ENCODE results near the gene ITSN2. TPM values are rescaled to one million over a fixed set of nuclear protein-coding genes. Genes with fewer than 3 reads are reported as not detected.

The ITSN2 gene
- total RNA-seq, 1 experiment from 2014 or later: 19.8 TPM

DNA sequence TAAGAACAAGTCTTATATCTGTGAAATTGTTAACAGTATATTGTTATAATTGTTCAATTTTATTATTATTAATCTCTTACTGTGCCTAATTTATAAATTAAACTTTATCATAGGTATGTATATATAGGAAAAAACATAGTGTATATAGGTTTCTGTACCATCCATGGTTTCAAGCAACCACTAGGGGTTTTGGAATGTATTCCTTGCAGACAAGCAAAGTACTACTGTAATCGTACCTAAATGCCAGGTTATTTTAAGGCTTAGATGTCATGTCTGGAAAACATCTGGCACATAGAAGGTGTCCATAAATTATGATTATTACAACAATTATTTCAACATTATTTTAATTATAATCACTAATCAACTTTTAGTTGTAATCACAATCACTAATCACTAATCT is 8.4 kb downstream of the ITSN2 start (continued):
- TF ChIP-seq TEAD1 (CRISPR knock-in tag; IDR thresholded peaks at IDR 0.05) (no peak), ZNF416 (CRISPR knock-in tag; IDR thresholded peaks at IDR 0.05) (no peak), NFYB (CRISPR knock-in tag; conservative IDR thresholded peaks at IDR 0.05; ENCODE audit: low read depth) (no peak)
- TF ChIP-seq, protein P1, sequence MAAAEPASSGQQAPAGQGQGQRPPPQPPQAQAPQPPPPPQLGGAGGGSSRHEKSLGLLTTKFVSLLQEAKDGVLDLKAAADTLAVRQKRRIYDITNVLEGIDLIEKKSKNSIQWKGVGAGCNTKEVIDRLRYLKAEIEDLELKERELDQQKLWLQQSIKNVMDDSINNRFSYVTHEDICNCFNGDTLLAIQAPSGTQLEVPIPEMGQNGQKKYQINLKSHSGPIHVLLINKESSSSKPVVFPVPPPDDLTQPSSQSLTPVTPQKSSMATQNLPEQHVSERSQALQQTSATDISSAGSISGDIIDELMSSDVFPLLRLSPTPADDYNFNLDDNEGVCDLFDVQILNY (CRISPR knock-in tag; IDR thresholded peaks at IDR 0.05): no peak
- TF ChIP-seq, protein P2, sequence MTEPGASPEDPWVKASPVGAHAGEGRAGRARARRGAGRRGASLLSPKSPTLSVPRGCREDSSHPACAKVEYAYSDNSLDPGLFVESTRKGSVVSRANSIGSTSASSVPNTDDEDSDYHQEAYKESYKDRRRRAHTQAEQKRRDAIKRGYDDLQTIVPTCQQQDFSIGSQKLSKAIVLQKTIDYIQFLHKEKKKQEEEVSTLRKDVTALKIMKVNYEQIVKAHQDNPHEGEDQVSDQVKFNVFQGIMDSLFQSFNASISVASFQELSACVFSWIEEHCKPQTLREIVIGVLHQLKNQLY (CRISPR knock-in tag; IDR thresholded peaks at IDR 0.05): no peak

DNA sequence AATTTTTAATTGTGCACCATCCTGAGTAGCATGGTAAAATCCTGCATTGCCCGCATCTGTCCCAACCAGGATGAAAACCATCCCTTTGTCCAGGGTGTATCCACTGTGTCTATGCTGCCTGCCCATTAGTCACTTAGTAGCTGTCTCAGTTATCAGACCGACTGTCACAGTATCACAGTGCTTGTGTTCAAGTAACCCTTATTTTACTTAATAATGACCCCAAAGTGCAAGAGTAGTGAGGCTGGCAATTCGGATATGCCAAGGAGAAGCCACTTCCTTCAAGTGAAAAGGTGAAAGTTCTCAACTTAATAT is 8.8 kb downstream of the ITSN2 start:
- TF ChIP-seq, protein P3, sequence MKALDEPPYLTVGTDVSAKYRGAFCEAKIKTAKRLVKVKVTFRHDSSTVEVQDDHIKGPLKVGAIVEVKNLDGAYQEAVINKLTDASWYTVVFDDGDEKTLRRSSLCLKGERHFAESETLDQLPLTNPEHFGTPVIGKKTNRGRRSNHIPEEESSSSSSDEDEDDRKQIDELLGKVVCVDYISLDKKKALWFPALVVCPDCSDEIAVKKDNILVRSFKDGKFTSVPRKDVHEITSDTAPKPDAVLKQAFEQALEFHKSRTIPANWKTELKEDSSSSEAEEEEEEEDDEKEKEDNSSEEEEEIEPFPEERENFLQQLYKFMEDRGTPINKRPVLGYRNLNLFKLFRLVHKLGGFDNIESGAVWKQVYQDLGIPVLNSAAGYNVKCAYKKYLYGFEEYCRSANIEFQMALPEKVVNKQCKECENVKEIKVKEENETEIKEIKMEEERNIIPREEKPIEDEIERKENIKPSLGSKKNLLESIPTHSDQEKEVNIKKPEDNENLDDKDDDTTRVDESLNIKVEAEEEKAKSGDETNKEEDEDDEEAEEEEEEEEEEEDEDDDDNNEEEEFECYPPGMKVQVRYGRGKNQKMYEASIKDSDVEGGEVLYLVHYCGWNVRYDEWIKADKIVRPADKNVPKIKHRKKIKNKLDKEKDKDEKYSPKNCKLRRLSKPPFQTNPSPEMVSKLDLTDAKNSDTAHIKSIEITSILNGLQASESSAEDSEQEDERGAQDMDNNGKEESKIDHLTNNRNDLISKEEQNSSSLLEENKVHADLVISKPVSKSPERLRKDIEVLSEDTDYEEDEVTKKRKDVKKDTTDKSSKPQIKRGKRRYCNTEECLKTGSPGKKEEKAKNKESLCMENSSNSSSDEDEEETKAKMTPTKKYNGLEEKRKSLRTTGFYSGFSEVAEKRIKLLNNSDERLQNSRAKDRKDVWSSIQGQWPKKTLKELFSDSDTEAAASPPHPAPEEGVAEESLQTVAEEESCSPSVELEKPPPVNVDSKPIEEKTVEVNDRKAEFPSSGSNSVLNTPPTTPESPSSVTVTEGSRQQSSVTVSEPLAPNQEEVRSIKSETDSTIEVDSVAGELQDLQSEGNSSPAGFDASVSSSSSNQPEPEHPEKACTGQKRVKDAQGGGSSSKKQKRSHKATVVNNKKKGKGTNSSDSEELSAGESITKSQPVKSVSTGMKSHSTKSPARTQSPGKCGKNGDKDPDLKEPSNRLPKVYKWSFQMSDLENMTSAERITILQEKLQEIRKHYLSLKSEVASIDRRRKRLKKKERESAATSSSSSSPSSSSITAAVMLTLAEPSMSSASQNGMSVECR (CRISPR knock-in tag; IDR thresholded peaks at IDR 0.05; ENCODE audit: borderline replicate concordance): no peak
- TF ChIP-seq ZNF396 (CRISPR knock-in tag; IDR thresholded peaks at IDR 0.05; ENCODE audit: borderline replicate concordance) (no peak), CBFB (CRISPR knock-in tag; IDR thresholded peaks at IDR 0.05; ENCODE audit: low read depth) (no peak), MXD4 (CRISPR knock-in tag; IDR thresholded peaks at IDR 0.05; ENCODE audit: borderline replicate concordance) (no peak), ELF4 (CRISPR knock-in tag; IDR thresholded peaks at IDR 0.05; ENCODE audit: low read depth) (no peak), IRF2 (CRISPR knock-in tag; IDR thresholded peaks at IDR 0.05; ENCODE audit: borderline replicate concordance, low read depth) (no peak), NR1H2 (CRISPR knock-in tag; IDR thresholded peaks at IDR 0.05) (no peak), NFYB (CRISPR knock-in tag; conservative IDR thresholded peaks at IDR 0.05; ENCODE audit: low read depth) (no peak), NR3C1 (CRISPR knock-in tag; conservative IDR thresholded peaks at IDR 0.05; ENCODE audit: low read depth) (no peak), RELA (CRISPR knock-in tag; IDR thresholded peaks at IDR 0.05; ENCODE audit: borderline replicate concordance) (no peak), RORB (CRISPR knock-in tag; IDR thresholded peaks at IDR 0.05) (no peak)
- TF ChIP-seq, protein P4, sequence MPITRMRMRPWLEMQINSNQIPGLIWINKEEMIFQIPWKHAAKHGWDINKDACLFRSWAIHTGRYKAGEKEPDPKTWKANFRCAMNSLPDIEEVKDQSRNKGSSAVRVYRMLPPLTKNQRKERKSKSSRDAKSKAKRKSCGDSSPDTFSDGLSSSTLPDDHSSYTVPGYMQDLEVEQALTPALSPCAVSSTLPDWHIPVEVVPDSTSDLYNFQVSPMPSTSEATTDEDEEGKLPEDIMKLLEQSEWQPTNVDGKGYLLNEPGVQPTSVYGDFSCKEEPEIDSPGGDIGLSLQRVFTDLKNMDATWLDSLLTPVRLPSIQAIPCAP (CRISPR knock-in tag; IDR thresholded peaks at IDR 0.05): no peak
- TF ChIP-seq, protein P5, sequence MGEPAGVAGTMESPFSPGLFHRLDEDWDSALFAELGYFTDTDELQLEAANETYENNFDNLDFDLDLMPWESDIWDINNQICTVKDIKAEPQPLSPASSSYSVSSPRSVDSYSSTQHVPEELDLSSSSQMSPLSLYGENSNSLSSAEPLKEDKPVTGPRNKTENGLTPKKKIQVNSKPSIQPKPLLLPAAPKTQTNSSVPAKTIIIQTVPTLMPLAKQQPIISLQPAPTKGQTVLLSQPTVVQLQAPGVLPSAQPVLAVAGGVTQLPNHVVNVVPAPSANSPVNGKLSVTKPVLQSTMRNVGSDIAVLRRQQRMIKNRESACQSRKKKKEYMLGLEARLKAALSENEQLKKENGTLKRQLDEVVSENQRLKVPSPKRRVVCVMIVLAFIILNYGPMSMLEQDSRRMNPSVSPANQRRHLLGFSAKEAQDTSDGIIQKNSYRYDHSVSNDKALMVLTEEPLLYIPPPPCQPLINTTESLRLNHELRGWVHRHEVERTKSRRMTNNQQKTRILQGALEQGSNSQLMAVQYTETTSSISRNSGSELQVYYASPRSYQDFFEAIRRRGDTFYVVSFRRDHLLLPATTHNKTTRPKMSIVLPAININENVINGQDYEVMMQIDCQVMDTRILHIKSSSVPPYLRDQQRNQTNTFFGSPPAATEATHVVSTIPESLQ (CRISPR knock-in tag; IDR thresholded peaks at IDR 0.05): no peak
- Mint-ChIP-seq H3K4me3 (no peak overlapping the region), H3K9me3 (no peaks in the 10 kb centered on the region), H3K27me3 (ENCODE audit: low read depth) (no peaks in the 10 kb centered on the region), H3K27ac (no peak overlapping the region), H3K36me3 (no peaks in the 10 kb centered on the region), H3K4me1 (no peaks in the 10 kb centered on the region; the same call in 1 of the 2 replicates)
- CTCF ChIA-PET: no interaction called here
- POLR2A ChIA-PET: no interaction called here
- DNase-seq (ENCODE audit: low spot score) (no peak), ATAC-seq (no peak)

All from WTC11 (cell line).